Measurements from ENCODE around the gene SLC25A22.

The SLC25A22 gene

GRCh38 chr11:802693-803466, 4.8 kb upstream of the SLC25A22 start:
- no peak for DNase-seq

- no peak for DNase-seq
Observed at GRCh38 chr11:802018-802617, 4.0 kb upstream of the SLC25A22 start.

- no peak for DNase-seq
Observed at GRCh38 chr11:801097-801780, 3.2 kb upstream of the SLC25A22 start.

- no peak for DNase-seq
Observed at GRCh38 chr11:800473-800872, 2.4 kb upstream of the SLC25A22 start.

- no peak for DNase-seq
Observed at GRCh38 chr11:799641-800316, 1.7 kb upstream of the SLC25A22 start.

- no peak for DNase-seq
Observed at GRCh38 chr11:797296-798092, 587 bp downstream of the SLC25A22 start.

GRCh38 chr11:796565-797295, 1.4 kb downstream of the SLC25A22 start:
- DNase-seq = no peak

- DNase-seq = no peak
Observed at GRCh38 chr11:795634-796564, 2.2 kb downstream of the SLC25A22 start.

GRCh38 chr11:794766-795633, 3.1 kb downstream of the SLC25A22 start:
- no peak for DNase-seq

GRCh38 chr11:794013-794765, 3.9 kb downstream of the SLC25A22 start:
- DNase-seq = no peak

GRCh38 chr11:793556-793955, 4.5 kb downstream of the SLC25A22 start:
- DNase-seq = no peak

- no peak for DNase-seq
Observed at GRCh38 chr11:792873-793272, 5.2 kb downstream of the SLC25A22 start.

- no peak for DNase-seq
Observed at GRCh38 chr11:792535-792821, 5.6 kb downstream of the SLC25A22 start.

- no peak for DNase-seq
Observed at GRCh38 chr11:791658-792534, 6.2 kb downstream of the SLC25A22 start.

- no peak for DNase-seq
Observed at GRCh38 chr11:790721-791564, 7.1 kb downstream of the SLC25A22 start.

GRCh38 chr11:789943-790342, 8.1 kb downstream of the SLC25A22 start, which contains the start of gene CEND1:
CEND1 (minus strand) TSS chr11:790090; CDS start chr11:788576, 1,514 bp downstream.
- no peak for DNase-seq

All from cortex of kidney (tissue), 1 donor.